ENCODE results near the gene MAPK13. TPM values are rescaled to one million over a fixed set of nuclear protein-coding genes. Genes with fewer than 3 reads are reported as not detected.

Gene MAPK13
- total RNA-seq (2021) (13.6 to 17.8 TPM (median 17.0 TPM) in 3 replicates), Bru-seq, nascent RNA (percentile 50 among the genes with signal in this experiment)
- long read RNA-seq, experiment 1, full-length matches to known transcripts = 39 of 62 reads
- long read RNA-seq, experiment 1, partial matches to known transcripts = 5 of 62 reads
- long read RNA-seq, experiment 1, other reads (novel, unspliced or antisense) = 18 of 62 reads
- long read RNA-seq, experiment 2, partial matches to known transcripts = 4 of 22 reads
- long read RNA-seq, experiment 2, other reads (novel, unspliced or antisense) = 16 of 22 reads
- long read RNA-seq, experiment 3, transcript MAPK13-201 (12 exons, 2,052 nt) = major isoform, 5 of 7 reads
- long read RNA-seq, experiment 3, partial matches to known transcripts = 2 of 7 reads
- long read RNA-seq, experiment 3, other reads (novel, unspliced or antisense) = 0 of 7 reads

DNA sequence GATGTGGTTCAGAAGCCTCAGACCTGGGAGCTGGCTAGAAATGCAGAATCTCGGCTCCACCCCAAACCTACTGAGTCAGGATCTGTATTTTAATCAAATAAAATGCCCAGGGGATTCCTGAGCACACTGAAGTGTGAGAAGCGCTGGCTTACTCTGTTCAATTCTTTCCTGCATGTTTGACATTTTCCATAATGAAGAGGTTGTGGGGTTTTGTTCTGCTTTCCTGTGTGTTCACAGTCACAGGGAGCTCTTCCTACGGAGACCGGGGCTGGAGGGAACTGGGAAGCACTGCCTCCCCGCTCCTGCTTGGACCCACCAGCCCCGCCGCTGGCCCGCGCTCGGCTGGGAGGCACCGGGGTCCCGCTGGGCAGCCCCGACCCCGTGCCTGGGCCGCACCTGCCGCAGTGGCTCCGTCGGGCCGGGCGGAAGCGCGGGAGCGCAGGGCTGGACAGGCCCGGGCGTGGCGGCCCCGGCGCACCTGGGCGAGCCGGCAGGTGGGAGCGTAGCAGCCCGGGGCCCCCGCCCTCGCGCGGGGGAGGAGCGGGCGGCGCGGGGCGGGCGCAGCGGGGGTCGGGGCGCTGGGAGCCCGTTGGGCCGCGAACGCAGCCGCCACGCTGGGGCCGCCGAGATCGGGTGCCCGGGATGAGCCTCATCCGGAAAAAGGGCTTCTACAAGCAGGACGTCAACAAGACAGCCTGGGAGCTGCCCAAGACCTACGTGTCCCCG lies at the start of gene MAPK13:
Gene MAPK13 (plus strand): TSS at position 573 of the 726 bp plus-strand sequence. CDS start 70 bp downstream, at position 643.
- peak within 1 kb of the TSS; percentile 65 for H3K4me3 Mint-ChIP-seq
- no peaks in the 10 kb centered on the region for H3K36me3 Mint-ChIP-seq
- peaks cover 10% of the 10 kb centered on the region for H3K27me3 Mint-ChIP-seq (ENCODE audit: low read depth)
- DNase-seq (ENCODE audit: low spot score) (peak; percentile 49), ATAC-seq (peak; percentile 60)
- no peak within 1 kb of the TSS for H3K27ac Mint-ChIP-seq
- ChIA-PET CTCF (interaction anchor here (0.5 to 3.1 kb wide), 8 partner anchors 8 to 211 kb away, joined by 3 to 42 read pairs (median 6); no protein-coding TSS in a partner anchor), POLR2A (interaction anchor here (0.8 to 1.2 kb wide), 3 partner anchors 12 to 67 kb away, joined by 3 read pairs; no protein-coding TSS in a partner anchor)
- H3K9me3 Mint-ChIP-seq = no peaks in the 10 kb centered on the region
- H3K4me1 Mint-ChIP-seq = peaks cover 32% of the 10 kb centered on the region
- TF ChIP-seq NR2C2 (CRISPR knock-in tag; IDR thresholded peaks at IDR 0.05) = no peak
- TF ChIP-seq SP1 (CRISPR knock-in tag; conservative IDR thresholded peaks at IDR 0.05) = 0 out of 2 replicates have a peak, but pooled peaks have one; percentile 23
- no peak; the same call in 1 of the 2 replicates for TF ChIP-seq FOXK1 (CRISPR knock-in tag; IDR thresholded peaks at IDR 0.05)
- TF ChIP-seq FOXP1 (CRISPR knock-in tag; IDR thresholded peaks at IDR 0.05; ENCODE audit: borderline replicate concordance) = 0 out of 2 replicates have a peak, but pooled peaks have one; percentile 31
- TF ChIP-seq MYBL2 (CRISPR knock-in tag; IDR thresholded peaks at IDR 0.05) = no peak
- TF ChIP-seq, protein P1, sequence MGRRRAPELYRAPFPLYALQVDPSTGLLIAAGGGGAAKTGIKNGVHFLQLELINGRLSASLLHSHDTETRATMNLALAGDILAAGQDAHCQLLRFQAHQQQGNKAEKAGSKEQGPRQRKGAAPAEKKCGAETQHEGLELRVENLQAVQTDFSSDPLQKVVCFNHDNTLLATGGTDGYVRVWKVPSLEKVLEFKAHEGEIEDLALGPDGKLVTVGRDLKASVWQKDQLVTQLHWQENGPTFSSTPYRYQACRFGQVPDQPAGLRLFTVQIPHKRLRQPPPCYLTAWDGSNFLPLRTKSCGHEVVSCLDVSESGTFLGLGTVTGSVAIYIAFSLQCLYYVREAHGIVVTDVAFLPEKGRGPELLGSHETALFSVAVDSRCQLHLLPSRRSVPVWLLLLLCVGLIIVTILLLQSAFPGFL (CRISPR knock-in tag; IDR thresholded peaks at IDR 0.05; ENCODE audit: borderline replicate concordance) = no peak
- TF ChIP-seq AFF4 (CRISPR knock-in tag; IDR thresholded peaks at IDR 0.05; ENCODE audit: borderline replicate concordance) = no peak
- TF ChIP-seq, protein P2, sequence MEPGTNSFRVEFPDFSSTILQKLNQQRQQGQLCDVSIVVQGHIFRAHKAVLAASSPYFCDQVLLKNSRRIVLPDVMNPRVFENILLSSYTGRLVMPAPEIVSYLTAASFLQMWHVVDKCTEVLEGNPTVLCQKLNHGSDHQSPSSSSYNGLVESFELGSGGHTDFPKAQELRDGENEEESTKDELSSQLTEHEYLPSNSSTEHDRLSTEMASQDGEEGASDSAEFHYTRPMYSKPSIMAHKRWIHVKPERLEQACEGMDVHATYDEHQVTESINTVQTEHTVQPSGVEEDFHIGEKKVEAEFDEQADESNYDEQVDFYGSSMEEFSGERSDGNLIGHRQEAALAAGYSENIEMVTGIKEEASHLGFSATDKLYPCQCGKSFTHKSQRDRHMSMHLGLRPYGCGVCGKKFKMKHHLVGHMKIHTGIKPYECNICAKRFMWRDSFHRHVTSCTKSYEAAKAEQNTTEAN (CRISPR knock-in tag; IDR thresholded peaks at IDR 0.05) = no peak
- 0 out of 2 replicates have a peak, but pooled peaks have one; percentile 22 for TF ChIP-seq E2F5 (CRISPR knock-in tag; IDR thresholded peaks at IDR 0.05)
- TF ChIP-seq GABPB1 (CRISPR knock-in tag; IDR thresholded peaks at IDR 0.05) = 0 out of 2 replicates have a peak, but pooled peaks have one; percentile 9
- no peak for TF ChIP-seq TCF7 (CRISPR knock-in tag; IDR thresholded peaks at IDR 0.05; ENCODE audit: low read depth)
- no peak for TF ChIP-seq ATF1 (CRISPR knock-in tag; IDR thresholded peaks at IDR 0.05)
- TF ChIP-seq, protein P3, sequence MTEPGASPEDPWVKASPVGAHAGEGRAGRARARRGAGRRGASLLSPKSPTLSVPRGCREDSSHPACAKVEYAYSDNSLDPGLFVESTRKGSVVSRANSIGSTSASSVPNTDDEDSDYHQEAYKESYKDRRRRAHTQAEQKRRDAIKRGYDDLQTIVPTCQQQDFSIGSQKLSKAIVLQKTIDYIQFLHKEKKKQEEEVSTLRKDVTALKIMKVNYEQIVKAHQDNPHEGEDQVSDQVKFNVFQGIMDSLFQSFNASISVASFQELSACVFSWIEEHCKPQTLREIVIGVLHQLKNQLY (CRISPR knock-in tag; IDR thresholded peaks at IDR 0.05) = no peak
- TF ChIP-seq ZNF317 (CRISPR knock-in tag; IDR thresholded peaks at IDR 0.05; ENCODE audit: borderline replicate concordance, low read depth) = no peak
- TF ChIP-seq ZMAT4 (CRISPR knock-in tag; IDR thresholded peaks at IDR 0.05) = no peak
- TF ChIP-seq ZNF396 (CRISPR knock-in tag; IDR thresholded peaks at IDR 0.05; ENCODE audit: borderline replicate concordance) = no peak
- TF ChIP-seq, protein P4, sequence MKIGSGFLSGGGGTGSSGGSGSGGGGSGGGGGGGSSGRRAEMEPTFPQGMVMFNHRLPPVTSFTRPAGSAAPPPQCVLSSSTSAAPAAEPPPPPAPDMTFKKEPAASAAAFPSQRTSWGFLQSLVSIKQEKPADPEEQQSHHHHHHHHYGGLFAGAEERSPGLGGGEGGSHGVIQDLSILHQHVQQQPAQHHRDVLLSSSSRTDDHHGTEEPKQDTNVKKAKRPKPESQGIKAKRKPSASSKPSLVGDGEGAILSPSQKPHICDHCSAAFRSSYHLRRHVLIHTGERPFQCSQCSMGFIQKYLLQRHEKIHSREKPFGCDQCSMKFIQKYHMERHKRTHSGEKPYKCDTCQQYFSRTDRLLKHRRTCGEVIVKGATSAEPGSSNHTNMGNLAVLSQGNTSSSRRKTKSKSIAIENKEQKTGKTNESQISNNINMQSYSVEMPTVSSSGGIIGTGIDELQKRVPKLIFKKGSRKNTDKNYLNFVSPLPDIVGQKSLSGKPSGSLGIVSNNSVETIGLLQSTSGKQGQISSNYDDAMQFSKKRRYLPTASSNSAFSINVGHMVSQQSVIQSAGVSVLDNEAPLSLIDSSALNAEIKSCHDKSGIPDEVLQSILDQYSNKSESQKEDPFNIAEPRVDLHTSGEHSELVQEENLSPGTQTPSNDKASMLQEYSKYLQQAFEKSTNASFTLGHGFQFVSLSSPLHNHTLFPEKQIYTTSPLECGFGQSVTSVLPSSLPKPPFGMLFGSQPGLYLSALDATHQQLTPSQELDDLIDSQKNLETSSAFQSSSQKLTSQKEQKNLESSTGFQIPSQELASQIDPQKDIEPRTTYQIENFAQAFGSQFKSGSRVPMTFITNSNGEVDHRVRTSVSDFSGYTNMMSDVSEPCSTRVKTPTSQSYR (CRISPR knock-in tag; IDR thresholded peaks at IDR 0.05) = no peak
- TF ChIP-seq, protein P5, sequence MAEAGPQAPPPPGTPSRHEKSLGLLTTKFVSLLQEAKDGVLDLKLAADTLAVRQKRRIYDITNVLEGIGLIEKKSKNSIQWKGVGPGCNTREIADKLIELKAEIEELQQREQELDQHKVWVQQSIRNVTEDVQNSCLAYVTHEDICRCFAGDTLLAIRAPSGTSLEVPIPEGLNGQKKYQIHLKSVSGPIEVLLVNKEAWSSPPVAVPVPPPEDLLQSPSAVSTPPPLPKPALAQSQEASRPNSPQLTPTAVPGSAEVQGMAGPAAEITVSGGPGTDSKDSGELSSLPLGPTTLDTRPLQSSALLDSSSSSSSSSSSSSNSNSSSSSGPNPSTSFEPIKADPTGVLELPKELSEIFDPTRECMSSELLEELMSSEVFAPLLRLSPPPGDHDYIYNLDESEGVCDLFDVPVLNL (CRISPR knock-in tag; IDR thresholded peaks at IDR 0.05; ENCODE audit: borderline replicate concordance, low read depth) = no peak
- no peak for TF ChIP-seq MXD4 (CRISPR knock-in tag; IDR thresholded peaks at IDR 0.05; ENCODE audit: borderline replicate concordance)
- TF ChIP-seq PRRX2 (CRISPR knock-in tag; IDR thresholded peaks at IDR 0.05) = no peak
- no peak for TF ChIP-seq IRF2 (CRISPR knock-in tag; IDR thresholded peaks at IDR 0.05; ENCODE audit: borderline replicate concordance, low read depth)

Measured in WTC11 (cell line).